Testis (tissue), 2 donors: Measurements from ENCODE around the gene CYP4V2.

Source experiments
- CTCF ChIP-seq, 3 experiments: fragments of 450-650 bp in 2 of 3; fragments of 200-600 bp in 1 of 3; sonication (generic) in 1 of 3; IDR thresholded peaks; one replicate each; pipeline ENCODE4 v1.5.1; 2016 to 2019; ENCODE audit warnings: antibody characterized with exemption in 3 of 3, mild to moderate bottlenecking in 2 of 3, moderate library complexity in 1 of 3
- POLR2A ChIP-seq: fragments of 450-650 bp; IDR thresholded peaks from one replicate; pipeline ENCODE4 v1.6.1; 2017; ENCODE audit warnings: antibody characterized with exemption, mild to moderate bottlenecking, moderate library complexity

GRCh38 chr4:186168750-186169149 is 22.6 kb upstream of the CYP4V2 start:
- TF ChIP-seq CTCF (IDR thresholded peaks at IDR 0.05) (no peak), POLR2A (no peak)
